ENCODE results near the gene TARBP1. TPM values are rescaled to one million over a fixed set of nuclear protein-coding genes. Genes with fewer than 3 reads are reported as not detected.
"Not testable (repeated sequence)": the region's sequence is repeated elsewhere in the genome, so short reads cannot be mapped to it uniquely, and the experiment has no call there.

TARBP1 gene
- total RNA-seq, 1 experiment from 2014 or later = 14.8 TPM

GRCh38 chr1:234379591-234380109, 99.3 kb downstream of the TARBP1 start:
- H3K4me1 ChIP-seq = not testable (repeated sequence)
- H3K36me3 ChIP-seq = peaks cover 35% of the 10 kb centered on the region

GRCh38 chr1:234375672-234376071, 103.3 kb downstream of the TARBP1 start:
- H3K27ac ChIP-seq = no peak overlapping the region
- H3K9me3 ChIP-seq (replicated peaks) = no peaks in the 10 kb centered on the region
- peaks cover 4% of the 10 kb centered on the region; the same call in 1 of the 2 replicates for H3K4me1 ChIP-seq
- H3K36me3 ChIP-seq = peaks cover 16% of the 10 kb centered on the region
- H3K4me3 ChIP-seq = no peak overlapping the region
- no peaks in the 10 kb centered on the region for H3K27me3 ChIP-seq
- no peak for DNase-seq

More at GRCh38 chr1:234379591-234380109, 99.3 kb downstream of the TARBP1 start:
- not testable (repeated sequence) for H3K27me3 ChIP-seq; H3K4me3 ChIP-seq; DNase-seq; H3K27ac ChIP-seq; H3K9me3 ChIP-seq (replicated peaks)

- H3K9me3 ChIP-seq (replicated peaks) = no peaks in the 10 kb centered on the region
- H3K4me3 ChIP-seq = peak overlapping the region; percentile 85
- H3K4me1 ChIP-seq = peaks cover 4% of the 10 kb centered on the region; the same call in 1 of the 2 replicates
- peaks cover 4% of the 10 kb centered on the region; the same call in 1 of the 2 replicates for H3K36me3 ChIP-seq
- H3K27me3 ChIP-seq = no peaks in the 10 kb centered on the region
- peak overlapping the region; percentile 94 for H3K27ac ChIP-seq
- DNase-seq = no peak
Measured at GRCh38 chr1:234373959-234374254, 105.1 kb downstream of the TARBP1 start.

- Histone ChIP-seq H3K36me3 (peaks cover 4% of the 10 kb centered on the region; the same call in 1 of the 2 replicates), H3K27me3 (no peaks in the 10 kb centered on the region), H3K9me3 (replicated peaks) (no peaks in the 10 kb centered on the region), H3K27ac (peak within 1 kb of the TSS; percentile 94), H3K4me3 (peak within 1 kb of the TSS; percentile 85), H3K4me1 (peaks cover 4% of the 10 kb centered on the region; the same call in 1 of the 2 replicates)
- peak; percentile 94 to 98 for DNase-seq
Measured at GRCh38 chr1:234373064-234373958, 105.7 kb downstream of the TARBP1 start, which contains the start of gene COA6. TSS of gene COA6 (plus strand) at chr1:234373456. CDS start at chr1:234373467, 11 bp downstream.

GRCh38 chr1:234372011-234372757, 106.8 kb downstream of the TARBP1 start:
- Histone ChIP-seq H3K27me3 (no peaks in the 10 kb centered on the region), H3K4me1 (peaks cover 4% of the 10 kb centered on the region; the same call in 1 of the 2 replicates), H3K9me3 (replicated peaks) (no peaks in the 10 kb centered on the region), H3K4me3 (peak overlapping the region; percentile 85), H3K27ac (no peak overlapping the region), H3K36me3 (peaks cover 4% of the 10 kb centered on the region; the same call in 1 of the 2 replicates)
- DNase-seq = no peak

- H3K27me3 ChIP-seq = no peaks in the 10 kb centered on the region
- H3K27ac ChIP-seq = no peak overlapping the region
- H3K9me3 ChIP-seq (replicated peaks) = no peaks in the 10 kb centered on the region
- H3K4me1 ChIP-seq = peaks cover 4% of the 10 kb centered on the region; the same call in 1 of the 2 replicates
- peaks cover 4% of the 10 kb centered on the region; the same call in 1 of the 2 replicates for H3K36me3 ChIP-seq
- H3K4me3 ChIP-seq = no peak overlapping the region
- DNase-seq = no peak
Measured at GRCh38 chr1:234371414-234371813, 107.6 kb downstream of the TARBP1 start.

GRCh38 chr1:234369784-234370183, 109.2 kb downstream of the TARBP1 start:
- Histone ChIP-seq H3K4me3 (no peak overlapping the region), H3K9me3 (replicated peaks) (no peaks in the 10 kb centered on the region), H3K27ac (no peak overlapping the region), H3K36me3 (no peaks in the 10 kb centered on the region), H3K4me1 (peaks cover 4% of the 10 kb centered on the region; the same call in 1 of the 2 replicates), H3K27me3 (no peaks in the 10 kb centered on the region)
- DNase-seq = no peak

GRCh38 chr1:234369033-234369430, 109.9 kb downstream of the TARBP1 start:
- H3K27me3 ChIP-seq = no peaks in the 10 kb centered on the region
- H3K4me1 ChIP-seq = no peaks in the 10 kb centered on the region
- no peak for DNase-seq
- no peaks in the 10 kb centered on the region for H3K36me3 ChIP-seq
- H3K27ac ChIP-seq = no peak overlapping the region
- no peak overlapping the region for H3K4me3 ChIP-seq
- H3K9me3 ChIP-seq (replicated peaks) = no peaks in the 10 kb centered on the region

- no peak for DNase-seq
- Histone ChIP-seq H3K4me3 (no peak overlapping the region), H3K9me3 (replicated peaks) (no peaks in the 10 kb centered on the region), H3K36me3 (no peaks in the 10 kb centered on the region), H3K27ac (no peak overlapping the region), H3K4me1 (no peaks in the 10 kb centered on the region), H3K27me3 (no peaks in the 10 kb centered on the region)
Measured at GRCh38 chr1:234368320-234369032, 110.5 kb downstream of the TARBP1 start.

GRCh38 chr1:234362558-234362957, 116.4 kb downstream of the TARBP1 start:
- Histone ChIP-seq H3K9me3 (replicated peaks) (no peaks in the 10 kb centered on the region), H3K4me3 (no peak overlapping the region), H3K27me3 (no peaks in the 10 kb centered on the region), H3K36me3 (no peaks in the 10 kb centered on the region), H3K4me1 (no peaks in the 10 kb centered on the region), H3K27ac (no peak overlapping the region)
- no peak for DNase-seq

- Histone ChIP-seq H3K27me3 (no peaks in the 10 kb centered on the region), H3K27ac (no peak overlapping the region), H3K4me3 (no peak overlapping the region), H3K36me3 (no peaks in the 10 kb centered on the region), H3K4me1 (no peaks in the 10 kb centered on the region), H3K9me3 (replicated peaks) (no peaks in the 10 kb centered on the region)
- DNase-seq = no peak
Measured at GRCh38 chr1:234361102-234361603, 117.8 kb downstream of the TARBP1 start.

- H3K27me3 ChIP-seq = no peaks in the 10 kb centered on the region
- H3K27ac ChIP-seq = no peak overlapping the region
- H3K4me3 ChIP-seq = no peak overlapping the region
- H3K9me3 ChIP-seq (replicated peaks) = no peaks in the 10 kb centered on the region
- no peaks in the 10 kb centered on the region for H3K36me3 ChIP-seq
- DNase-seq = no peak
- no peaks in the 10 kb centered on the region for H3K4me1 ChIP-seq
Measured at GRCh38 chr1:234357831-234358230, 121.1 kb downstream of the TARBP1 start.

GRCh38 chr1:234356615-234357269, 122.2 kb downstream of the TARBP1 start:
- not testable (repeated sequence) for H3K27ac ChIP-seq, H3K4me3 ChIP-seq

More at GRCh38 chr1:234356615-234357269, 122.2 kb downstream of the TARBP1 start:
- H3K36me3 ChIP-seq; H3K4me1 ChIP-seq; H3K9me3 ChIP-seq (replicated peaks); DNase-seq; H3K27me3 ChIP-seq: not testable (repeated sequence)
